NT2/D1 (cell line): ENCODE data around the gene HPS5.

Experiments
- SUZ12 ChIP-seq: IDR thresholded peaks from 2 replicates; pipeline ENCODE4 v1.6.1; 2011; ENCODE audit not compliant: insufficient read length, insufficient read depth; ENCODE audit errors: extremely low read depth
- YY1 ChIP-seq: IDR thresholded peaks from 2 replicates; pipeline ENCODE4 v1.6.1; 2011; ENCODE audit not compliant: insufficient read length, insufficient read depth
- ZNF274 ChIP-seq: IDR thresholded peaks from 2 replicates; pipeline ENCODE4 v1.6.1; 2011; ENCODE audit warnings: mild to moderate bottlenecking, low read depth, low read length

- TF ChIP-seq ZNF274 (no peak), YY1 (no peak), SUZ12 (no peak)
These were observed 33.0 kb downstream of the HPS5 start for GRCh38 chr11:18288911-18289310.
